Activated CD8-positive, alpha-beta memory T cell treated with anti-CD3 and anti-CD28 coated beads, Interleukin-2, amount 10 ng/mL, durations not matched to agents 7 days and 5 days (primary cell): ENCODE measurements around the gene TM2D1. TPM values are rescaled to one million over a fixed set of nuclear protein-coding genes. Genes with fewer than 3 reads are reported as not detected.

Experiments
- ATAC-seq: fragments of 150-1000 bp; cut with Tn5 transposase; one replicate; pipeline ENCODE4 v1.10.0; 2021; ENCODE audit warnings: moderate library complexity
- CTCF ChIA-PET: fragments of 350-600 bp; sonication (Branson Sonifier 250); formaldehyde crosslinking; loops from one replicate; lab custom pipeline; 2021; ENCODE audit warnings: antibody characterized with exemption; lab: Charles Lee
- DNase-seq: peaks from one replicate; pipeline ENCODE4 v3.0.0-alpha.2; 2020
- H3K27ac Mint-ChIP-seq: one replicate; pipeline ENCODE4 v1.8.0; 2021; ENCODE audit warnings: mild to moderate bottlenecking, mixed read lengths
- H3K27me3 Mint-ChIP-seq: one replicate; pipeline ENCODE4 v1.8.0; 2021; ENCODE audit warnings: mixed read lengths
- H3K36me3 Mint-ChIP-seq: one replicate; pipeline ENCODE4 v1.8.0; 2021; ENCODE audit warnings: mild to moderate bottlenecking, mixed read lengths
- H3K4me1 Mint-ChIP-seq: one replicate; pipeline ENCODE4 v1.8.0; 2021; ENCODE audit warnings: mixed read lengths
- H3K4me3 Mint-ChIP-seq: one replicate; pipeline ENCODE4 v1.8.0; 2021; ENCODE audit warnings: mild to moderate bottlenecking, moderate library complexity, mixed read lengths
- H3K9me3 Mint-ChIP-seq: one replicate; pipeline ENCODE4 v1.8.0; 2022; ENCODE audit warnings: low read depth, mixed read lengths
- total RNA-seq, 2 experiments: library from RNA; stranded (reverse); gene quantifications; one replicate each; pipeline ENCODE4 v1.2.3, GENCODE V29; 2021

Gene TM2D1
- 10 to 100 TPM; 29.0 to 33.1 TPM for total RNA-seq

DNA sequence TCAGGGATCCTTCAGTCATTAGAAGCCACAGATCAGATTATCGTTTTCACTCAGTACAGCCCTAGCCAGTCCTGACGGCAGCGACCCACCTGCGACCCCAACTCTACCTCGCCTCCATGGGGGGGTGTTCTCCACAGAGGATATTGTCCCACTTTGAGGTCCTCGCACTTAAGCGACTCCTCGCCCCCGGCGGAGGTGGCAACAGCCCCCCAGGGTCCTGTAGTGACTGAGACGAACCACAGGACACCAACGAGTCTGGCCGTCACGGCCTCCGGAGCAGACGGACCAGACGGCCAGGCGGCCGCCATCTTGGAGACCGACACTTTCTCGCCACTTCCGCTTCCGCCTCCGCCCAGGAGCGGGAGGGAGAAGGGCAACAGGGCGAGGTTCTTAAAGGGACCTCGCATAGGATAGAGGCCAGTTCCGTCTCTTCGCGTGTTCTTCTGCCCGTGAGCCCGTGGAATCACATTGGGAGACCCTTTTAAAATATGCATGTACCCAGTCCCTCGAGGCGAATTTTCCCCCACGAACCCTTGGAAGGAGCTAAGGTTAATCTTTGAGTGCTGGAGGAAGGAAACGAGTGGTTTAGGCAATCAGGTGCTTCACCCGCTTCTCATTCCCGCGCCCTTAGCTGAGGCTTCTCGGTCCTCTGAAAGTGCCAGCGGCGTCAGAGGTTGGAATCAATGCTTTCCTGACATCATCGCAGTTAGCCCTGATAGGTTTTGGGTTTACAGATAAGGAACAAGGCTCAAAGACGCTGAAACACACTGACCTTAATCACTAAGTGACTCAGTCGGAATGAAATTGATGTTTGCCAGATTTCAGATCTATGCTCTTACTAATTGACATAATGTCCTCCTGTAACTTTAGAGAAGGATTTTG lies at the start of gene TM2D1:
TM2D1 (minus strand) TSS at position 329 of the 882 bp plus-strand sequence; CDS start at position 308, 21 bp downstream.
- peak within 1 kb of the TSS; percentile 98 for H3K27ac Mint-ChIP-seq
- CTCF ChIA-PET = interaction anchor here (0.9 to 1.2 kb wide), 3 partner anchors 13 to 126 kb away, joined by 3 read pairs; no protein-coding TSS in a partner anchor
- ATAC-seq = peak; percentile 98
- no peaks in the 10 kb centered on the region for H3K27me3 Mint-ChIP-seq
- H3K4me1 Mint-ChIP-seq = peaks cover 20% of the 10 kb centered on the region
- peak within 1 kb of the TSS; percentile 92 for H3K4me3 Mint-ChIP-seq
- peak; percentile 94 for DNase-seq
- H3K9me3 Mint-ChIP-seq = no peaks in the 10 kb centered on the region
- H3K36me3 Mint-ChIP-seq = peaks cover 11% of the 10 kb centered on the region

- H3K27me3 Mint-ChIP-seq = no peaks in the 10 kb centered on the region
- ATAC-seq = no peak
- peaks cover 4% of the 10 kb centered on the region for H3K4me1 Mint-ChIP-seq
- no peak for DNase-seq
- CTCF ChIA-PET = no interaction called here
- H3K27ac Mint-ChIP-seq = no peak overlapping the region
- H3K36me3 Mint-ChIP-seq = peaks cover 2% of the 10 kb centered on the region
- H3K9me3 Mint-ChIP-seq = no peaks in the 10 kb centered on the region
- H3K4me3 Mint-ChIP-seq = no peak overlapping the region
These were observed 45.2 kb upstream of the TM2D1 start for GRCh38 chr1:61770131-61770530.

- H3K9me3 Mint-ChIP-seq = no peaks in the 10 kb centered on the region
- no peak overlapping the region for H3K4me3 Mint-ChIP-seq
- CTCF ChIA-PET = interaction anchor here (1.2 kb wide), 1 partner anchor 9 kb away, joined by 3 read pairs; no protein-coding TSS in a partner anchor
- H3K36me3 Mint-ChIP-seq = no peaks in the 10 kb centered on the region
- H3K27me3 Mint-ChIP-seq = no peaks in the 10 kb centered on the region
- H3K4me1 Mint-ChIP-seq = peaks cover 4% of the 10 kb centered on the region
- DNase-seq = no peak
- no peak overlapping the region for H3K27ac Mint-ChIP-seq
- ATAC-seq = no peak
These were observed 33.0 kb upstream of the TM2D1 start for GRCh38 chr1:61757950-61758349.

DNA sequence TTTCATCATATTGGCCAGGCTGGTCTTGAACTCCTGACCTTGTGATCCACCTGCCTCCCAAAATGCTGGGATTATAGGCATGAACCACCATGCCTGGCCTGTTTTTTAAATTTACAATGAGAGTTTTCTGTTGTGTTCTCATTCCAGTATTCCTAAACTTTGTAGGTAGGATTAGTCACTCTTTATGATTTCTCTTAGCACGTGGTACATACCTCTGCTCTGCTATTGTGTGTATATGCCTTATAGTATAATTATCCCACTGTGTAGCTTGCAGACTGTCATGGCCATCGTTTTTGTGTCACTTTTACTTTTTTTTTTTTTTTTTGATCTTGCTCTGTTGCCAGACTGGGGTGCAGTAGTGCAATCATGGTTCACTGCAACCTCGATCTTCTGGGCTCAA lies 31.8 kb upstream of the TM2D1 start:
- Mint-ChIP-seq H3K36me3 (no peaks in the 10 kb centered on the region), H3K4me1 (peaks cover 4% of the 10 kb centered on the region), H3K27me3 (no peaks in the 10 kb centered on the region), H3K27ac (no peak overlapping the region), H3K9me3 (no peaks in the 10 kb centered on the region), H3K4me3 (no peak overlapping the region)
- DNase-seq (no peak), ATAC-seq (no peak)
- CTCF ChIA-PET = no interaction called here

- Mint-ChIP-seq H3K27ac (no peak overlapping the region), H3K9me3 (no peaks in the 10 kb centered on the region)
- CTCF ChIA-PET = interaction anchor here (0.7 kb wide), 1 partner anchor 251 kb away, joined by 3 read pairs; no protein-coding TSS in a partner anchor
These were observed 29.6 kb upstream of the TM2D1 start for GRCh38 chr1:61754545-61754944.

DNA sequence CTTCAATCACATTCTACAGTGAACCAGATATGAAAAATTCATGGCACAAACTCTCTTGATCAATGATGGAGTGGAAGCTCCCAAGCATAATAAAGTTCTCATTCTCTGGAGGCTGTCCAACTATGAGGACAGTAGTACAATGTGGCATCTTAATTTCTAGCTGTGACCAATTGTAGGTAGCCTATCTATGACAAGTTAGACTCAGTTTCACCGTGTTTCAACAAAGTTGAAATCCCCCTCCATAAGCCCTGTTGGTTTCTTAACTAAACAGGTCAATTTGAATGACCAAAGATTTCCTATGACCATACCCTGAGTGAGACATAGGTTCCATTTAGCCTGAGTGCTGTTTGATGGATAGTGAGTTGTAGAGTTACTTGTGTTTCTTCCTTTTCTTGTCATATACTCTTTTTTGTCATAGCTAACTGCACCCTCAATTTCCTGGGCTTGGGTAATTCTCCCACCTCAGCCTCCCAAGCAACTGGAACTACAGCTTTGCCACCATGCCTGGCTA lies 29.1 kb upstream of the TM2D1 start:
- DNase-seq = no peak
- Mint-ChIP-seq H3K9me3 (no peaks in the 10 kb centered on the region), H3K4me1 (peaks cover 4% of the 10 kb centered on the region), H3K27me3 (no peaks in the 10 kb centered on the region), H3K27ac (no peak overlapping the region), H3K4me3 (no peak overlapping the region), H3K36me3 (no peaks in the 10 kb centered on the region)
- CTCF ChIA-PET = interaction anchor here (0.7 kb wide), 1 partner anchor 251 kb away, joined by 3 read pairs; no protein-coding TSS in a partner anchor
- no peak for ATAC-seq

More at GRCh38 chr1:61754545-61754944, 29.6 kb upstream of the TM2D1 start:
- Mint-ChIP-seq H3K36me3 (no peaks in the 10 kb centered on the region), H3K4me3 (no peak overlapping the region), H3K4me1 (peaks cover 4% of the 10 kb centered on the region), H3K27me3 (no peaks in the 10 kb centered on the region)
- ATAC-seq (no peak), DNase-seq (no peak)

DNA sequence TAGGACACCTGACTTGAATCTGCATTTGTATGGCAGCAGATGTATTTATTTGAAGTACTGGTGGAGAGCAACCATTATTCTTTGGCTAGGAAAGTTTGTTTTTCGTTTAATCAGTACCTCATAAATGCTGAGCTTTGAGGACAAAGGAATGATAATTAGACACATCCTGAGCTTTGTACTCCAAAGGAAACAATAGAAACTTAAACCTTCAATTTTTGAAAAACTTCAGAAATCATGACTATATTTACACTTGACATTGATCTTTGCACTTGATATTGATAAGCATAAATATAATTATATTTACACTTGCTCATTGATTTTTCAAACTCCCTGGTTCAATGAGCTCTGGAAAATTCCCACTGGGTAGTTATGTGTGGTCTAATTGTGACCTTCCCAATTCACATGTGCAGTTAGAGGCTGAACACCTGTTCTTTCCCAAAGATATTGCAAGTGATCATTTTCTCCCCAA lies 28.0 kb upstream of the TM2D1 start:
- Mint-ChIP-seq H3K9me3 (no peaks in the 10 kb centered on the region), H3K36me3 (no peaks in the 10 kb centered on the region), H3K4me1 (peaks cover 4% of the 10 kb centered on the region), H3K27me3 (no peaks in the 10 kb centered on the region), H3K27ac (no peak overlapping the region), H3K4me3 (no peak overlapping the region)
- ATAC-seq (no peak), DNase-seq (no peak)
- CTCF ChIA-PET = no interaction called here

- ATAC-seq = no peak
- Mint-ChIP-seq H3K27me3 (no peaks in the 10 kb centered on the region), H3K27ac (no peak overlapping the region), H3K9me3 (no peaks in the 10 kb centered on the region), H3K4me1 (peaks cover 4% of the 10 kb centered on the region), H3K36me3 (no peaks in the 10 kb centered on the region), H3K4me3 (no peak overlapping the region)
- CTCF ChIA-PET = interaction anchor here (1.7 kb wide), 1 partner anchor 8 kb away, joined by 3 read pairs; no protein-coding TSS in a partner anchor
- DNase-seq = no peak
These were observed 24.6 kb upstream of the TM2D1 start for GRCh38 chr1:61749574-61749973.

- ATAC-seq (no peak), DNase-seq (no peak)
- CTCF ChIA-PET = interaction anchor here (1.7 kb wide), 1 partner anchor 10 kb away, joined by 3 read pairs; no protein-coding TSS in a partner anchor
- Mint-ChIP-seq H3K27ac (no peak overlapping the region), H3K4me3 (no peak overlapping the region), H3K27me3 (no peaks in the 10 kb centered on the region), H3K9me3 (no peaks in the 10 kb centered on the region), H3K4me1 (peaks cover 8% of the 10 kb centered on the region), H3K36me3 (no peaks in the 10 kb centered on the region)
These were observed 23.6 kb upstream of the TM2D1 start for GRCh38 chr1:61748566-61748965.

DNA sequence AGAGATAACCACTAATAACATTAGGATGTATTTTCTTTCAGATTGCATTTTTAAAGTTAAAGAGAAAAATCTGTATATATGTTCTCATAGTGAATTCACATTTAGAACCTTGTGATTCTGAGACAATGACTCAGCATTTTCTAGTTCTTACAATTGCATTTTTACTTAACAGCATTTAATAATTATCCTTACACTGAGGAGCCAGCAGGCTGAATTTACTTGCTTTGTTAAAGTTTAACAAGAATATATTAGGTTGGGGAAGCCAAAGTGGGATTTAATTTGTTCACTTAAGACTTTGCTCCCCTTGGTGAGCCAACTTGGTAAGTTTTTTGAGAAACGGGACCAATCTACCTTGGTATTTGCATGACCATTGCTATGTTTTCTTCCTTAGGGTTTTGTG lies 21.9 kb upstream of the TM2D1 start:
- ATAC-seq = no peak
- H3K4me3 Mint-ChIP-seq = no peak overlapping the region
- no peak overlapping the region for H3K27ac Mint-ChIP-seq
- H3K9me3 Mint-ChIP-seq = no peaks in the 10 kb centered on the region
- peaks cover 2% of the 10 kb centered on the region for H3K36me3 Mint-ChIP-seq
- no peaks in the 10 kb centered on the region for H3K27me3 Mint-ChIP-seq
- CTCF ChIA-PET = no interaction called here
- H3K4me1 Mint-ChIP-seq = peaks cover 13% of the 10 kb centered on the region
- no peak for DNase-seq

GRCh38 chr1:61743716-61744580 lies 19.0 kb upstream of the TM2D1 start:
- Mint-ChIP-seq H3K4me1 (peaks cover 27% of the 10 kb centered on the region), H3K27me3 (no peaks in the 10 kb centered on the region), H3K27ac (no peak overlapping the region), H3K9me3 (no peaks in the 10 kb centered on the region), H3K4me3 (peak overlapping the region; percentile 64), H3K36me3 (peaks cover 3% of the 10 kb centered on the region)
- DNase-seq = no peak
- CTCF ChIA-PET = interaction anchor here (0.7 to 1.2 kb wide), 2 partner anchors 19 to 208 kb away, joined by 3 read pairs; partner anchors contain the start of gene TM2D1
- no peak for ATAC-seq

DNA sequence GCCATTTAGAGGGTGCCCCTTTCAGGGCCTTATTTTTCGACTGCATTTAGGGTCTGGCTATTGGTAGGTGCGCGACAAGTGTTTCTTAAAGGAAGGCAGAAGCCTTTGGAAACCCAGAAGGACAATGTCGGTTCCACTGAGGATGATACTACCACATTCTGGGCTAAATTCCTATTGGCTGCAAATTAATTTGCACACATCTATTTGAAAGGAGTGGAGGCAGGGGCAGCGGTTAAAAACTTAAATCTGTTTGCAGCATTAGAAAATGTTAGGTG lies 18.4 kb upstream of the TM2D1 start:
- Mint-ChIP-seq H3K27me3 (no peaks in the 10 kb centered on the region), H3K9me3 (no peaks in the 10 kb centered on the region), H3K27ac (peak overlapping the region; percentile 11), H3K4me1 (peaks cover 27% of the 10 kb centered on the region), H3K4me3 (peak overlapping the region; percentile 64), H3K36me3 (peaks cover 3% of the 10 kb centered on the region)
- no peak for ATAC-seq
- CTCF ChIA-PET = interaction anchor here (1.2 kb wide), 1 partner anchor 18 kb away, joined by 3 read pairs; the partner anchor contains the start of gene TM2D1
- no peak for DNase-seq
